AG10803 (cell line): Measurements from ENCODE around the gene CPT1B.

ENCODE experiments used
- DNase-seq: peaks from one replicate; pipeline ENCODE4 v3.0.0; 2010; ENCODE audit warnings: low read depth
- H3K4me3 ChIP-seq: 2 replicates; pipeline ENCODE4 v1.5.1; 2011; ENCODE audit warnings: mild to moderate bottlenecking, low read length, control low read depth
- TF ChIP-seq, protein P1 (sequence below): conservative IDR thresholded peaks from 2 replicates; pipeline ENCODE4 v1.5.1; 2011; ENCODE audit warnings: mild to moderate bottlenecking, low read length, control low read depth, inconsistent platforms

Gene CPT1B

DNA sequence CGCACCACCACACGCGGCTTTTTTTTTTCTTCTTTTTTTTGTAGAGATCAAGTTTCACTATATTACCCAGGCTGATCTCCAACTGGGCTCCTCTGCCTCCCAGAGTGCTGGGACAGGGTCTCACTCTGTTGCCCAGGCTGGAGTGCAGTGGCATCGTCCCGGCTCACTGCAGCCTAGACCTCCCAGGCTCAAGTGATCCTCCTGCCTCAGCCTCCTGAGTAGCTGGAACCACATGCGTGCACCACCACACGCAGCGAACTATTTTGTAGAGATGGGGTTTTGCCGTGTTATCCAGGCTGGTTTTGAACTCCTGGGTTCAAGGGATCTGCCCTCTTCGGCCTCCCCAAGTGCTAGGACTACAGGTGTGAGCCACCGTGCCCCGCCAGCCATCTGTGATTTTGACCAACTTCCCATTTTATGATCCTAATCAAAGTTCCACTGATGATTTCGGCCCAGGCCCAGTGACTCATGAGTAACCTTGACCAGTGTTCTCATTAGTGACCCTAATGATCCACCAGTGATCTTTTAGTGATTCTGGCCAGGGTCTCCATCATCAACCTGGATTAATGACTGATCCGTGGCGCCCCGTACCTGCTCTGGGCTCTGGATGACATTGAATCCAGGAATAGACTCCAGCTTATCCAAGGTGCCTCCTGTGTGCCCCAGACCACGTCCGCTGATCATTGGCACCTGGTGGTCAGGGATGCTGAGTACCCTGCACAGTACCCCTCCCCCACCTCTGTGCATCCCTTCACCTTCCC lies 50.1 kb downstream of the CPT1B start:
- H3K4me3 ChIP-seq, result no peak overlapping the region
- no peak for DNase-seq

DNA sequence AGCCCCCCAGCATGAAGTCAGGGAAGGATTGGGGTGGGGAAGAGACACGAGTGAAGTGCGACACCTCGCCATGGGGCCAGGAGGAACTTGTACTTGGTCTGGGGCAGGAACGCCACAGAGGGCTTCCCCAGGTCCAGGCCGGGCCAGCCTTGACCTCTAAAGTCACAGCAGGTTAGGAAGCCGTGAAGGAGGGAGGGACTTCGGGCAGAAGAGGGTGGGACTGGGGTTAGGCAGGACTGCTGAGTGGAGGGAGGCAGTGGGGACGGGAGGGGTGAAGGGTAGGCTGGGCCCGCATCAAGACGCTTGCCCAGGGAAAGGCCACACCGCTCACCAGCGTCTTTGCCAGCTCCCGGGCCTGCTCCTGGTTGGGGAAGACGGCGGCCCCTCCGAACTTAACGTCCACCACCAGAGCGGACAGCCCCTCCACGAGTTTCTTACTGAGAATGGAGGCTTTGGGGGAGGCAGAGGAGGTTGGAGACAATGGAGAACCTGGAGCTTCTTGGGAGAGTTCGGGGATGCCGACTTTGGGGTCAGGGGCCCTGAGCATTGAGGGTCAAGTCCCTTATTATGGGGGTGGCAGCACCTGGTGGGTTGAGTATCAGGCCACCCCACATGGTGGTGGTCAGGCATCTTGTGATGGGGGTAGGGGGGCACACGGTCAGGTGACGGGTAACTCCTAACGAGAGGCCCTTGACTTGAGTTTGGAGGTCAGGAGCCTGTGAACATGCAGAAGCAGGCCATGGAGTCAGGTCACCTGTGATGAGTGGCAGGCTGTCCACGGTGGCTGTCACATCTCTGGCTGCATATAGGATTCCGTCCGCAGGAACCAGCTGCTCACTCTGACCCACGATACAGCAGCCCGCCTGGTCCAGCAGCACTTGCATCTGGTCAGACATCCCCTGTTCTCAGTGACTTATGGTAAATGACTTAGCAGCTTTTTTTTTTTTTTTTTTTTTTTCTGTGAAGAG lies 51.1 kb downstream of the CPT1B start:
- TF ChIP-seq, protein P1, sequence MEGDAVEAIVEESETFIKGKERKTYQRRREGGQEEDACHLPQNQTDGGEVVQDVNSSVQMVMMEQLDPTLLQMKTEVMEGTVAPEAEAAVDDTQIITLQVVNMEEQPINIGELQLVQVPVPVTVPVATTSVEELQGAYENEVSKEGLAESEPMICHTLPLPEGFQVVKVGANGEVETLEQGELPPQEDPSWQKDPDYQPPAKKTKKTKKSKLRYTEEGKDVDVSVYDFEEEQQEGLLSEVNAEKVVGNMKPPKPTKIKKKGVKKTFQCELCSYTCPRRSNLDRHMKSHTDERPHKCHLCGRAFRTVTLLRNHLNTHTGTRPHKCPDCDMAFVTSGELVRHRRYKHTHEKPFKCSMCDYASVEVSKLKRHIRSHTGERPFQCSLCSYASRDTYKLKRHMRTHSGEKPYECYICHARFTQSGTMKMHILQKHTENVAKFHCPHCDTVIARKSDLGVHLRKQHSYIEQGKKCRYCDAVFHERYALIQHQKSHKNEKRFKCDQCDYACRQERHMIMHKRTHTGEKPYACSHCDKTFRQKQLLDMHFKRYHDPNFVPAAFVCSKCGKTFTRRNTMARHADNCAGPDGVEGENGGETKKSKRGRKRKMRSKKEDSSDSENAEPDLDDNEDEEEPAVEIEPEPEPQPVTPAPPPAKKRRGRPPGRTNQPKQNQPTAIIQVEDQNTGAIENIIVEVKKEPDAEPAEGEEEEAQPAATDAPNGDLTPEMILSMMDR, result no peak
- H3K4me3 ChIP-seq, result peak overlapping the region; percentile 75
- peak; percentile 38 for DNase-seq

More for the DNA sequence above, 50.1 kb downstream of the CPT1B start:
- TF ChIP-seq, protein P1, result no peak

DNA sequence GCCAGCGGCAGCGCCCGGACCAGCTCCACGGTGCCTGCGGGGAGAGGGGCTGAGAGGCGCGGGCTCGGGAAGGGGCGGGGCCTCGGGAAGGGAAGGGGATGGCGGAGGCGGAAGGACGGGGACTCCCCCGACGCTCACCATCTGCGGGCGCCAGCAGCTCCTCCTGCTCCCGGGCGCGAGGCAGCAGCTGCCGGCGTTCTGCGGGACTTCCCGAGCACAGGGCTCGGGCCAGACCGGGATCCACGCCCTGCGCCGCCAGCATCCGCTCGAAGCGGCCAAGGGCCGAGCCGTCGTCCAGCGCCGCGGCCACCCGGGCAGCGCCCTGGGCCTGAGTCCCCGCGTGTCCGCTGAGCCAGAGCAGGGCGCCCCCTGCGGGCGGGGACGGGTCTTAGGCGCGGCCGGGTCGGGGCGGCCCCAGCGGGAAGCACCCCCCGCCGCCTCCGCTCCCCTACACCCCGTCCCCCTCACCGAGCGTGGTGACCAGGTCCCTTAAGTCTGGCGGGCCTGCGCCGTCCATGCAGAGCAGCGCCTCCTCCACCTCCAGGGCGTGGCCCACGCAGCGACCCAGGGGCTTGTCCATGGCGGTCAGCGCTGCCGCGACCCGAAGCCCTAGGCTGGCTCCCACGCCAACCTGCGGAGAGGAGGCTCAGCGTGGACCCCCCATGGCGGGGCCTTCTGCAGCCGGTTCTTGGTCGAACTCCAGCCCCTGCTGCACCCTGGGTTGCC lies 52.0 kb downstream of the CPT1B start:
- TF ChIP-seq, protein P1, result peak; percentile 32
- H3K4me3 ChIP-seq, result peak overlapping the region; percentile 75
- peak; percentile 79 for DNase-seq

DNA sequence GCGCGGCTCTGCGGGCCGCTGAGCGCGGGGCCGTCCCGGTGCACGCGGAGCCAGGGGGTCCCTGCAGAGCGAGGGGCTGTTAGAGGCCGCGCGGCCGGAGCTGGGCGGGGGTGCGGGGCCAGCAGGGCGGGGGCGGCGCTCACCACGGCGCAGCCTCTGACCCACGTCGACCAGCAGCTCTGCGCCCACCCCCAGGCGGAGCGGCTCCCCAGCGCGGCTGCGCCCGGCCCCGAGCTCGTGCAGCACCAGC lies 52.4 kb downstream of the CPT1B start:
- peak overlapping the region; percentile 75 for H3K4me3 ChIP-seq
- no peak for DNase-seq
- TF ChIP-seq, protein P1, result no peak

DNA sequence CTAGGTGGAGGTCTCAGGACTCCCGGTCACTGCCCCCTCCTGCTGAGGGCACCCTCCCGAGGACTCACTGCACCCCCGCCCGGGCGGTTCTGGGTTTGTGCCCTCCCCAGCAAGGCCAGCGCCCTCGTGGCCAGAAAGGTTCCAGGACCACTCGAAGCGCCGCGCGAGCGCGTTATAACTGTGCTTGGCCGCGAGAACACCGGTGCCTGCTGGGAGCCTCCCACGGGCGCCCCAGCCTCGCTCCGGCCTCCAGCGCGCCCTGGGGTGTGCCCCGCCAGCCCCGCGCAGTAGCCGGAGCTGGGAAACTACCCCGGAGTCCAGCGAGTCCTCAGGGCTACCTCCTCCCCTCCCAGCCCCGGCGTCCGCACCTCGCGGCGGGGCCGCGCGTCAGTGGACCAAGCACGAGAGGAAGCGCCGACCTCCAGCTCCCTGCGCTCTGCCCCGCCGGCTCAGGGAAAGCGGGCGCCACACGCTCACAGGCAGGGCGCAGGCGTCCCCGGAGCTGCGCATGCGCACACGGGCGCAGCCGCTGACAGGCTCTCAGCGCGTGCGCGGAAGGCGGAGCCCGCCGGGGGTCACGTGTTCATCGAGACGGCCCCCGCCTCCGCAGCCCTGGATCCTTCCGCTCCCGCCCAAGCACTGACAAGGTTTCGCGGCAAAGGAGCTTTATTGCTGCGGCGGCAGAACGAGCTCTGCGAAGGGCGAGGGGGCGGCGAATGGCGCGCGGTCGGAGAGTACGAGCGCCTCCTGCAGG lies 52.9 kb downstream of the CPT1B start, which contains the start of gene SCO2:
SCO2 (minus strand) TSS at position 495 of the 754 bp plus-strand sequence. CDS start 1,187 bp downstream, outside the sequence.
- peak within 1 kb of the TSS; percentile 75 for H3K4me3 ChIP-seq
- TF ChIP-seq, protein P1, result peak; percentile 25; the same call in 1 of the 2 replicates
- DNase-seq, result peak; percentile 96

DNA sequence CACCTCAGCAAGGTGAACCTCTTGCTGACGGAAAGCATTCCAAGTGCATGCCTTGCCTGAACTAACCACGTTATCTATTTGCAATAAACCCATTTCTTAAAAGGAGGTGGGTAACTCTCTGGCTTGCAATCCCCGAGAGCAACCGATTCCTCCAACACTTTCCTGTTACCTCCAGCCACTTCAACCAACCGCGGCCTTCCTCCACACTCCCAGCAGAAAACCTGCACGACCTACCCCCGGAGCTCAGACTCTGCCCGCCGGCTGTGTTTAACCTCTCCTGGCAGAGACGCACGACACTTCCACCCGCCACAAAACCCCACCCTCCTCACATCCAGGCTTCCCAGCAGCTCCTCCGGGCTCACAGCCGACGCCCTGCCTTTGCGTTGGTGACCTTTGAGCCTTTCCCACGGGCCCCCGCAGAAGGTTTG lies 53.5 kb downstream of the CPT1B start:
- TF ChIP-seq, protein P1, result no peak
- DNase-seq, result no peak
- peak overlapping the region; percentile 75 for H3K4me3 ChIP-seq
